Femur (tissue), 1 donor: ENCODE data around the gene ARNT2.

Experiments
- DNase-seq: peaks from one replicate; pipeline ENCODE4 v3.0.0-alpha.2; 2017

Gene ARNT2

DNA sequence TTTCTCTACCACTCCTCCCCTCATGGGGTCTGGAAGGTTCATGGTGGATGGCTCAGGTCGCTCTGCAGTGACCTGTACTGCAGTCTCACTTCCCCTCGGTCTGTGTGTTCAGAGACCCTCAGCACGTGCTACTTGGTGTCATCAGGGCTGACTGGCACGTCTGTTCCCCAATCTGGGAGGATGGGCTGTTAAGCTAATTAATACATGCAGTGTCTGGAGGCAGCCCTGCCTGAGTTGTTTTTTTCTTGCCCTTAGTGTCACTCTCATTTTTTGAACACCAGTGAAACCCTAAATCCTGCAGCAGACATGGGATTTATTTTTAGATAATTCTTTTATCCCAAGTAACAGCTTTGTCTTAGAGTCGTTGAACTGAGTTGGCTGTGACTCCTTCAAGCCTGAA lies 64.6 kb downstream of the ARNT2 start:
- no peak for DNase-seq

GRCh38 chr15:80471881-80472280 lies 67.7 kb downstream of the ARNT2 start:
- DNase-seq: no peak

DNA sequence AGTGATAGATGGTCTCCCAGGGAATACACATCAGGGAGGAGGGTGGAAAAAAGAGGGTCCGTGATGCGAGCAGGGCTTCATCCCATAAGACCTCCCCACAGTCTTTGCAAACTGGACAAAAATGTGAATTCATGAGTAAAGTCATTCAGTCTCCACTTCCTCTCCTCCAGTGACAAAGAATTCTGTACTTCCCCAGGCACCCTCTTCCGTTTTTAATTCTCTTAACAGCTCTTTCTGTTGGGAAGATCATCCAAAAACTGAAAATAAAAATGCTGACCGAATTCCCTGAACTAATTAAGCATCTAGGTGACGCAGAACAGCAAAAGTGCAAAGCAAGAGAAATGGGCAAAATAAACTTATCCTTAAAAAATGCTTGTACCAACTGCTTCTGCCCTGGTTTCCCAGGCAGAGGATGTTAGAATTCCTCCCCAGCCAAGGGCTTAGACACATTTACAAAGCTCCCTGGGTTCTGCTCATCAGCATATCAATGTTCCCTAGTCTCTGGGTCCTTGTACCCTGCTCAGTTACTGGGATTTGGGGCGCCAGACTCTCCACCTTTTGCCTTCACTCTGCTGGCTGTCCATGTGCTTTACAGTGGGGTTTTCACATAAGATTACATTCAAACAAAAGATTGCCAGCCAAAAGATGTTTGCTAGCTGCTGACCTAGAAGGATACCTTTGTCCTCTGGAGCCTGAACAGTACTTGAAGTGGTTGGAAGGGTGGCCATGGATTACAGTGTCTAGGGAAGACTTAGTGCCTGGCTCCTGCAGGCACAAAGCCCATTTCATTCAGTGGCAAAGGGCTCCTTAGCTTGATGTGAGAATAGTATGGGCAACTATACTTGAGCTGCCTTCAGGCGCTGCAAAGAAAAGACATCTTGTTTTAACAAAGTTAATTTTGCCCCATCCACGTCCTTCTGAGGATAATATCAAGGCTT lies 69.4 kb downstream of the ARNT2 start:
- DNase-seq: no peak

GRCh38 chr15:80474224-80475215 lies 70.3 kb downstream of the ARNT2 start:
- DNase-seq: no peak

DNA sequence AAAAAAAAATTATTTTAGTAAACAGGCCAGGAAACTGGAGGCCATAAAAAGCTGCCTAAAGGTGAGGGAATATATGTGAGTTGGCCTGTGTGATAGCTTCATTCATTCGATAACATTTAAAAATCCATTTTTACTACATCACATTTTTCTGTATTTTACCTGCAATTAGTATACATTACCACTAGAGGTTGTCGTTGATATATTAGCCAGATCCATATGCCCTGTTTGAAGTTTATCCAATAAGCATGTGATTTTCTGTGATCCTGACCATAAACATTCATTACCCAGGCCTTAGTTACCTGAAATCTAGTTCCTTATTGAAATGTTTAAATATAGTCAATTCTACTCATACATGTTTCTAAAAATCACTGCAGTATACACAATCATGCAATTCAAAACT lies 71.4 kb downstream of the ARNT2 start:
- no peak for DNase-seq

DNA sequence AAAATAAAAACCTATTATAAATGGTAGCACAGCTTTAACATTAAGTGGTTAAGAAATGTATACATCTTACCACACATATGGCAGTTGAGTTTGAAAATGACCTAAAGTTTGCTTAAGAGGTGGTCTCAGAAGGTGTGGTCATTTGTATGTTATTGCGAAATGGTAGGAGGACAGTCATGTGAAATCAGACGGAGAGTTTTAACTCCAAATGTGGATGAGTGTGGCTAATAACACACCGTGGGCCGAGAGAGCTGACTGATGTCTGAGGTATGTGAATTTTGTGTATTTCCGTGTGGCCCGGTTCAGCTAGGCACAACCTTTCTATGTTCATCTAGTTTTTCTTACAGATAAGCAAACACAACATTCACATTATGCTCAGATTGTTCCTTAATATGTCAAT lies 71.9 kb downstream of the ARNT2 start:
- no peak for DNase-seq

- DNase-seq: no peak
Observed at GRCh38 chr15:80478075-80478474, 73.9 kb downstream of the ARNT2 start.

DNA sequence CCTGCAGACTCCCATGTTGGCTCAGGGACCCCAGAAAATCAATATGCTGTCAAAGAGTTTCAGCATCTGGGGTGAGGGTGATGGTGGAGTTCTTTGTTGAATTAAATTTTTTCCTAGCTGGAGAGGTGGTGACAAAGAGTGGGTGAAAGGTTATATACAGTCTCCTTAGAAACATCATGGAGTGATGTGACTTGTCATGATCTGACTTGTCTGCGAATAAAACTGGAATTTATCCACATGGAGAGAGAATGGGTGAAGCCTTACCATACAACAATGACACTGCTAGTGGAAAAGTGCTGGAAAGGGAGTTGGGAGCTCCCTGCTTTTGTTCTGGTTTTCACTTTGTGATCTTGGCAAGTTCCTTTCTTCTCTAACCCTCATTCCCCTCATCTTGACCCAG lies 75.0 kb downstream of the ARNT2 start:
- no peak for DNase-seq

DNA sequence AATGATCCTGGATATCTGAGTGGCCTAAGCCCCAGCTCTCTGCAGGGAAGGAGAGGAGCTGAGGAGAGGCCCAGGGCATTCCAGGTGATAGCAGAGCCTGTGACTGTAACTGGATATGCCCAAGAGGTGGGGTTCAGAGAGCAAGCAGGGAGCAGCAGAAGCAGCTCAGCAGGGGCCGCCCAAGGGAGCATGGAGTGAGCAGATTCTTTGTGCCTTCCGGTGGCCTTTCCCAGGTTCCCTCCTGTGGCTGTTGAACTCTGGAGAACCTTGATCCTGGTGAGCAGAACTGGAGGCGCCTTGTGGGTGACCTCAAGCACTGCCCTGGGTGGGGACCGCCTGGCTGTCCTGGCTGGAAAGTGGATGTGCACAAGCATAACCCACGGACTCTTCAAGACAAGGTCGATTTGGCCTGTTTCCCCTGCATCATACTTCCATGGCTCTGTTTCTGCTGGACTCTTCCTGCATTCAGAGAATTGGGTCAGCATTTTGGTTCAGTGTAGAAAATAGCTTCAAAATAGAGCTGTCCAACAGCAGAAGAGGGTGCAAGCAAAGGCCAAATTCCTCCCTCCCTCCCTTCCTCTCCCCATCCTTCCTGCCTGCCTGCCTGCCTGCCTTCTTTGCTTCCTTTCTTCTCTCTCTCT lies 76.1 kb downstream of the ARNT2 start:
- peak; percentile 28 for DNase-seq

GRCh38 chr15:80480909-80481308 lies 76.7 kb downstream of the ARNT2 start:
- DNase-seq: peak; percentile 51

- no peak for DNase-seq
Observed at GRCh38 chr15:80482696-80483095, 78.5 kb downstream of the ARNT2 start.

GRCh38 chr15:80483725-80484161 lies 79.6 kb downstream of the ARNT2 start:
- DNase-seq: no peak

DNA sequence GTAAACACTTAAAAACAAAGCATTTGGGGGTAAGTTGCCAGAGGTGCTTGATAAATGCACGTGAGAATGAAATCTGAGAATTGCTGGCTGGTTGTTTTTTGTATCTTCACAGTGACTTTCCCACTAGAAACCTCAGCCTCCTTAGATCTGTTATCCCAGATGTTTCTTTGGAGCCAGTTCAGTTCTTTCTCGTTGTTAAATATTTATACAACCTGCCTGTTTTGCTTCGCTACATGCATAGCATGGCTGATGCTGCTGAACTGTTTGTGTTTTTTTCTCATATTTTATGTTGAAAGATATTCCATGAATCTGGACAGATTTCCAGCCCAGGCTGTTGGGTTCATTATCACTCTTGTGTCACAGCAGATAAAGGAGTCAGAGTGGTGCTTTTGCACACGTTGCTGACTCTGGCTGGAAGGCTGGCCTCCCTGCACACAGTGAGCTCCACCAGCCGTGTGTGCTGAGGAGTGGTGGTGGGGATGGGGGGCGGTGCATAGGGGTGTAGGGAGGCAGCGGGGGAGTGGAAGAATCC lies 80.2 kb downstream of the ARNT2 start:
- DNase-seq: no peak

DNA sequence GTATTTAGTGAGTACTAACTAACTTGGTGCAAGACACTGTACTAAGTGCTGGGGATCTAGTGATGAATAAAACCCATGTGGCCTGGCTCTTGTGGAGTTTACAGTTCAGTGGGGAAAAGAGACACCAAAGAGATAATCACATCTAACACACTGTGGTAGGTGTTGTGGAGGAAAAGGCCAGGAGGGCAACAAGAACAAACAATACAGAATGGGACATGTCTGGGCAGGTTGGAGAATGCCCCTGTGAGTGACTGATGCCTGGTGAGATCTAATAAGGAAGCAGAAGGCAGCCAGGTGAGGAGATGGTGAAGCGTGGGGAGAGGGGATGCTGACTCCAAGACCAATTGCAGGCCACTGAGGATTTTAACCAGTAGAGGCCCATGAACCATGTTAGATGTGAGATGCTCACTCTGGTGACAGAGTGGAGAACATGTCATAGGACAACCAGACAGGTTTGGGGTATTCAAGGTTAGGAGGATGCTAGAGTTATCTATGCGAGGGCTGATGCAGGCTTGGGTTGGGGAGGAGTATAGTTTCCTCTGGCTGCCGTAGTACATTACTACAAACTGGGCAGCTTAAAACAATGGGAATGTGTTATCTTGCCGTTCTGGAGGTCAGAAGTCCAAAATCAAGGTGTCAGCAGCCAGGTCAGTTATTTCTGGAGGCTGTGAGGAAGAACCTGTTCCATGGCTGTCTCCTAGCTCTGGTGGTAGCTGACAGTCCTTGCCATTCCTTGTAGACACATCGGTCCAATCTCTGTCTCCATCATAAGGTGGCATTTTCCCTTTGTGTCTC lies 81.4 kb downstream of the ARNT2 start:
- no peak for DNase-seq

- no peak for DNase-seq
Observed at GRCh38 chr15:80487839-80488390, 83.7 kb downstream of the ARNT2 start.

DNA sequence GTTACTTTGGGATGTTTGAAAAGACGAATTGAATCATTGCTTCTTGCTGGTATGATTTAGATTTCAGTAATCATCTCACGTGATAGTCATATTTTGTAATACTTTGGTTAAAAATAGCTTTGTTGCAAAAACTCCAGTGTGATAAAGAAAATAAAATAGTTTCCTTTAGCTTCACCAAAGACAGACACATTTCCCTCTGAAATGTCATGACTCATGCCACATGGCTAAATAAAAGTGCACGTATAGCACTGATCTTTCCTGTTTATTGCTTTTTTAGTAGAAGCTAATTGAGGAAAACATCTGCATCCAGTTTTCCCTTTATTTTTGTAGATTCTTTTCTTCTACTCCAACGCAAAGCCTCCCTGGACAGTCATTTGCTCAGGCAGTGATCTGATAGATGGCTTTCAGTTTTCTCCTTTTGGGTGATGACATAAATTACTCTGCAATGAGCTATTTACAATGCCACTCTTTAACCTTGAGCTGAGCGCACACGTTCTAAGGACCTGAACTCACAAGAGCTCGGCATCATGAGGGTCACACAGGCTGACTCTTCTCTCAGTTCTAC lies 84.9 kb downstream of the ARNT2 start:
- DNase-seq: no peak

DNA sequence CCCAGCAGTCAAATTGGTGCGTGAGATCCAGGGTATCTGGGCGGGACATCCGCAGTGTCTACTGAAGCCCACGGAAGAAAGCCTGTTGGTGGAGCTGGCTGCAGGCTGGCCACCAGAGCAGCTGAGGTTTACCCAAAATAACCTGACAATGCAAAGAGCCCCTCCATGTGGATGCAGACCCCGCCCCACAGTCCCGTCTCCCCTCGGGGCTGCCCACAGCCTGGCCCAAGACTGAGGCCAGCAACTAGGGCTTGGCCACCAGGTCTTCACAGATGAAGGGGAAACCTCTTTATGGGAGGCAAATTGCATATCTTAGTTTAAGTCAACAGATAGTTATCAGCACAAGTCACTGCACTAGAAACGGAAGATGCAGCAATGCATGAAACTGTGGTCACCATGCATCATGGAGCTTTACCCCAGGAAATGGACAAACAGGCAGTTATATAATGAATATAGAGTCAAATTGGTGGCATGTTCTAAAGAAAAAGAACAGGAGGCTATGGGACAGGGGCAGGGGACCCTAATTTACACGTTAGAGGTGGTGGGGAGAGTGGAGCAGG lies 86.3 kb downstream of the ARNT2 start:
- DNase-seq: no peak

GRCh38 chr15:80491163-80491847 lies 87.1 kb downstream of the ARNT2 start:
- no peak for DNase-seq

DNA sequence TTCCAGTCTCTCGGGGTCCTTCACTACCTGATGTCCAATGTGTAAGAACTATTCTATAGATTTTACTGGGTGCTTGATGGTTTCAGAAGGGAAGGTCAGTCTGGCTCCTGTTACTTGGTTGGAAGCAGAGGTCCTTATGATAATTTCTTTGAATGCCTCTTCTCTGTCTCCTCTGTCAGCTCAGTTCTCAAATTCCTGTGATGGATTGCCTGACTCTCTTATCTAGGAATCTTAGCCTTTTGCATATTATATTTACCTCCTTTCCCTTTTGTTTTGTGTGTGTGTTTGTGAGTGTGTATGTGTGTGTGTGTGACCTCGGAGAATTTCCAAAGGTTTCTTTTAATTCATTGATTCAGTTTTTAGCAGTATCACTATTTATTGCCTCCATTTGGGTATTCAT lies 88.2 kb downstream of the ARNT2 start:
- no peak for DNase-seq

GRCh38 chr15:80492874-80493273 lies 88.7 kb downstream of the ARNT2 start:
- no peak for DNase-seq
